NCI-H2227 (cell line): Measurements from ENCODE around the gene LRCH2.
"Not testable (repeated sequence)": the region's sequence is repeated elsewhere in the genome, so short reads cannot be mapped to it uniquely, and the experiment has no call there.

Experiments used
- DNase-seq: peaks from one replicate; lab custom pipeline; 2025; ENCODE audit not compliant: unreplicated experiment; lab: John Stamatoyannopoulos, UW

LRCH2 gene

GRCh38 chrX:115214151-115214550 lies 19.7 kb downstream of the LRCH2 start:
- DNase-seq, result no peak

- not testable (repeated sequence) for DNase-seq
These were observed 24.3 kb downstream of the LRCH2 start for GRCh38 chrX:115209547-115209946.

GRCh38 chrX:115204040-115204439 lies 29.9 kb downstream of the LRCH2 start:
- DNase-seq, result no peak

- DNase-seq, result no peak
These were observed 41.6 kb downstream of the LRCH2 start for GRCh38 chrX:115192244-115192700.

GRCh38 chrX:115191490-115192243 lies 42.2 kb downstream of the LRCH2 start:
- DNase-seq, result no peak

GRCh38 chrX:115190636-115191489 lies 43.0 kb downstream of the LRCH2 start:
- DNase-seq, result no peak

- DNase-seq, result no peak
These were observed 44.0 kb downstream of the LRCH2 start for GRCh38 chrX:115189646-115190635.

GRCh38 chrX:115189110-115189509 lies 44.8 kb downstream of the LRCH2 start, which contains the start of gene RBMXL3:
RBMXL3 (plus strand) TSS chrX:115189410; CDS start chrX:115189442, 32 bp downstream.
- DNase-seq, result no peak

DNA sequence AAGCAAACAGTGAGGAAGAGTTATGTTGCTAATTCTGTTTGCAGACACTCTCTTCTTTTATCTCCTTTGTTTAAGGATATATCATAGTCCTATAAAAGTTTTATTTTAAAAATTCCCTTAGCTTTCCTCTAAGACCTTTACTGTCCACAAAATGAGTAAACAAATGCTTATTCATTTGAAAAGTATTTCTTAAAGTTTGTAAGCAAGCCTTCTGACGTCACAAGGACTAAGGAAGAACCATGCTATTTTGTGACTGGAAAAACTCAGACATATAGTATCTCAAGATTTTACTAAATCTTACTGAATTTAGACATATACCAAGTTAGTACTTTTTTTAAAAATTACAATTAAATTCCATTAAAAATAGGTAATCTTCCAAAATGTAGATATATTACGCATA lies 49.9 kb downstream of the LRCH2 start:
- DNase-seq, result no peak

- DNase-seq, result no peak
These were observed 55.4 kb downstream of the LRCH2 start for GRCh38 chrX:115178473-115178872.

DNA sequence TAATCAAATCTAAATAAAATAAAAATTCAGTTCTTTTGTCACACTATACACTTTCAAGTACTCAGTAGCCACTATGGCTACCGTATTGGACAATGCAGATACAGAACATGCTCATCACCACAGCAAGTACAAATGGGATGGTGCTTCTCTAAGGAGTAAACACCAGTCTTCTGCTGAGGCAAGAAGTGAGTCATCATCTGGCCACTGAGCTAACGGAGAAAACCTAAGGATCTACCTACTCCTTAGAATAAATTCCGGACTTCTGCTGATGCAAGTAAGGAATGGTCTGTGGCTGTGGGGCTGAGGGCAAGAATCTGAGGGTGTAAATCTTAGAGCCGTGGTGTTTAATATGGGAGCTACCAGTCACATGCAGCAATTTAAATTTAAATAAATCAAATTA lies 56.0 kb downstream of the LRCH2 start:
- DNase-seq, result no peak

DNA sequence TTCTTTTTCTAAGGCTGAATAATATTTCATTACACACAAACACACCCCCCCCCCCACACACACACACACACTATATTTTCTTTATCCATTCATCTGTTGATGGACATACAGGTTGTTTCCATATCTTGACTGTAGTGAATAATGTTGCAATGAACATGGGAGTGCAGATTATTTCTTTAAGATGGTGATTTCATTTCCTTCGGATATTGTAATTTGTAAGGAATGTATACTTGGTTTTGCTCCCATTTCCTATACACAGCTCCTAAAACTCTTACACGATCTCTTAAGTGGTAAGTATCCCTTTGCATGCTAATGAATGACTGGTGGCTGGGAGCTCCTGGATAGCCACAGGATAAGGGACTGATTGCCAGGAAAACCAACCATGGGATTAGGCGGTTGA lies 59.3 kb downstream of the LRCH2 start:
- DNase-seq, result no peak

- no peak for DNase-seq
These were observed 60.7 kb downstream of the LRCH2 start for GRCh38 chrX:115173181-115173580.

DNA sequence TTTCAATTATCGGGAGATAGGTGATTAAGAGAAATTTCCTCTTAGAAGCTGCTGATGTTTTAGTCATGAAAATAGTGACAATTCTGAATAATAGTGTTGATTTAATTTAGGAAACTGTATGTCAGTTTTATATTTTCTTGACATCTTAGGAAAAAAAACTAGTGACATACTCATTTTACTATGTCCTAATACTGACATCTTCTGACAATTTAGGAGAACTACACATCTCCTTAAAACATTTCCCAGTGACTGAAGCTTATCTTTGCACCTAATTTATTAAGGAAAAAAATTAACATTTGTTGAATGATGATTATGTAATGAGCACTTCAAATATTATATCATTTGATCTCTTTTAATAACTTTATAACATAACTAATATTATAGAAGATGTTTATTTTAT lies 86.7 kb downstream of the LRCH2 start:
- no peak for DNase-seq

DNA sequence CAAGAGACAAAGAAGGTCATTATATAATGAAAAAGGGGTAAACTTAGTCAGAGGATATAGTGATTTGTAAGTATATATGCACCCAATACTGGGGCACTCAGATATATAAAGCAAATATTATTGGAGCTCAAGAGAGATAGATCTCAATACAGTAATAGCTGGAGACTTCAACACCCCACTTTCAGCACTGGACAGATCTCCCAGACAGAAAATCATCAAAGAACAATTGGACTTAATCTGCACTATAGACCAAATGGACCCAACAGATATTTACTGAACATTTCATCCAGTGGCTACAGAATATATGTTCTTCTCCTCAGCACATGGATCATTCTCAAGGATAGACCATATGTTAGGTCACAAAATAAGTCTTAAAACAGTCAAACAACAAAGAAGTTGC lies 91.8 kb downstream of the LRCH2 start:
- DNase-seq, result no peak

GRCh38 chrX:115138040-115138439 lies 95.9 kb downstream of the LRCH2 start:
- DNase-seq, result no peak

DNA sequence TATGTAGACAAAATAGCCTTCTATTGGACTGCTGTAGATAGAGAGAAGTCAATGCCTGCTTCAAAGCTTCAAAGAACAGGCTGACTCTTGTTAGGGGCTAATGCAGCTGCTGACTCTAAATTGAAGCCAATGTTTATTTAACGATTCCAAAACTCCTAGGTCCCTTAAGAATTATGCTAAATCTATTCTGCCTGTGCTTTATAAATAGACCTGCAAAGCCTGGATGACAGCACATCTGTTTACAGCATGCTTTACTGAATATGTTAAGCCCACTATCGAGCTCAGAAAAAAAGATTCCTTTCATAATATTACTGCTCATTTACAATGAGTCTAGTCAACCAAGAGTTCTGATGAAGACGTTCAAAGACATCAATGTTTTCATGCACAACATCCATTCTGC lies 99.5 kb downstream of the LRCH2 start:
- no peak for DNase-seq

DNA sequence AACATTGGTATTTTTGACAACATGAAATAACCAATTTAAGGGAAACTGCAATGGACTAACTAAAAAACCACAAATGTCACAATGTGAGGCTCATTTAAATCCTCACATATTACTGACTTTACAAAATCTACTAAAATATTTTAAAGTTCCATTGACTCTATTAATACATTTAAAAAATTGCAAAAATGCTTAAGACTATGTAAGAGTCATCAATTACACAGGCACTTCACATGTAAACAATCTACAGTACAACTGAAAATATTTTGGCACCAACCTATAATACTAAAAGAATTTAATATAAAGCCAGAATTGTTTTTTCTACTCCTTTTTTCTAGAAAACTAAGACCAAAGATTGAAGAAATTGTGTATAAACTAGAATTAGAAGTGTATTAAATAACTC lies 121.5 kb downstream of the LRCH2 start:
- no peak for DNase-seq

- DNase-seq, result no peak
These were observed 135.0 kb downstream of the LRCH2 start for GRCh38 chrX:115098897-115099296.

DNA sequence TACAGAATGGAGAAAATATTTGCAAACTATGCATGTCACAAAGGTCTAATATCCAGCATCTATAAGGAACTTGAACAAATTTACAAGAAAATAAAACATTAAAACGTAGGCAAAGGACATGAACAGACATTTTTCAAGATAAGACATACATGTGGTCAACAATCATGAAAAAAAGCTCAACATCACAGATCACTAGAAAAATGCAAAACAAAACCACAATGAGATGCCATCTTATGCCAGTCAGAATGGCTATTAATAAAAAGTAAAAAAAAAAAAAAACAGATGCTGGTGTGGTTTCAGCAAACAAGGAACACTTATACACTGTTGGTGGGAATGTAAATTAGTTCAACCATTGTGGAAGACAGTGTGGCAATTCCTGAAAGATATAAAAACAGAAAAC lies 140.7 kb downstream of the LRCH2 start:
- no peak for DNase-seq

DNA sequence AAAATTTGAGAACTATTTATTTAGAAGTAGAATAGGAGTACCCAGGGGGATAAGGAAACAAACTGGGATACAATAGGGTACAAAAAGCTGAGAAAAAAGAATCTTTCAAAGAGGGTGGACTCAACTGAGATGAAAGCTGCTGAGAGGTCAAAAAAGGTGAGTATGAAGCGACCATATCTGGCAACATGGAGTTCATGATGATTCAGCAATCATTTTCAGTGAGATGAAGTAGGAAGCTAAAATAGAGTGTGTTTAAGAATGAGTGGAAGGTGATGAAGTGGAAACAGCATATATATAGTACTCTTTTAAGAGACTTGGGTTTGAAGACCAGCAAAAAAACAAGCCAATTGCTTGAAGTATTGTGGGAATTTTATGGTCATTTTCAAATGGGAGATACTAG lies 144.5 kb downstream of the LRCH2 start:
- DNase-seq, result no peak
